AG09309 (cell line): ENCODE measurements around the gene SLC16A11.

Experiments used
- DNase-seq: peaks from one replicate; pipeline ENCODE4 v3.0.0-alpha.2; 2010; ENCODE audit warnings: low read depth
- H3K4me3 ChIP-seq: 2 replicates; pipeline ENCODE4 v1.5.1; 2011; ENCODE audit warnings: mild to moderate bottlenecking, low read depth, low read length, moderate library complexity; ENCODE audit not compliant: control insufficient read depth
- TF ChIP-seq, protein P1 (sequence below): IDR thresholded peaks from 2 replicates; pipeline ENCODE4 v1.5.1; 2011; ENCODE audit warnings: mild to moderate bottlenecking, low read depth, low read length, inconsistent platforms; ENCODE audit not compliant: insufficient read depth, control insufficient read depth; ENCODE audit errors: missing control alignments

SLC16A11 gene

DNA sequence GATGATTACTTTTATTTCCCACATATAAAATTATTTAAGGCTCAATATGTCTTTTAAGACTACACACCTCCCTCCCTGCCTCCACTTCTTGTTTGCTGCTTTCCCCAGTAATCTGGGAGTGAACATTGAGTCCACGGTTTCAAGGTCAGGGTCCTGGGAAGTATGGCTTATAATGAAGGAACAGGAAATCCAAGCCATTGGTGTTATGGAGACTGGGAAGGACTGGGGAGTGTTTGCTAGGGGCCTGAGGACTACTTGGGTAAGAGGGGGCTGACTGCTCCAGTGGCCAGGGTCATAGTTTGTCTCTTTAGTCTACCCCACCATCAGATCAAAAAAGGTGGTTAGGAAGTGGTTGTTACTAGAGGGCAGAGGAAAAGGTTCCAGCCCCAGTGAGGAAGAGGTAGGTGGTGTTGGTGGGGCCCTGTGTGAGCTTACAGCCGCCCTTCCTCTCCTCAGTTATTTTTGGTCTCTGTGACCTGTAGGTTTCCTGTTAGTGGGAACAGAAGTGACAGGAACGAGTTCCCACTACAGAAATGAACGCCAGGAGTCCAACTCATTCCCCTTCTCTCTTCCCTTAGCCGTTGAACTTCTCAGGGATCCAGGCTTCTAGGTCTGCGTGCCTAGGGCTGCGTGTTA lies 8.8 kb downstream of the SLC16A11 start:
- DNase-seq: no peak
- H3K4me3 ChIP-seq: peak overlapping the region; percentile 94
- TF ChIP-seq, protein P1, sequence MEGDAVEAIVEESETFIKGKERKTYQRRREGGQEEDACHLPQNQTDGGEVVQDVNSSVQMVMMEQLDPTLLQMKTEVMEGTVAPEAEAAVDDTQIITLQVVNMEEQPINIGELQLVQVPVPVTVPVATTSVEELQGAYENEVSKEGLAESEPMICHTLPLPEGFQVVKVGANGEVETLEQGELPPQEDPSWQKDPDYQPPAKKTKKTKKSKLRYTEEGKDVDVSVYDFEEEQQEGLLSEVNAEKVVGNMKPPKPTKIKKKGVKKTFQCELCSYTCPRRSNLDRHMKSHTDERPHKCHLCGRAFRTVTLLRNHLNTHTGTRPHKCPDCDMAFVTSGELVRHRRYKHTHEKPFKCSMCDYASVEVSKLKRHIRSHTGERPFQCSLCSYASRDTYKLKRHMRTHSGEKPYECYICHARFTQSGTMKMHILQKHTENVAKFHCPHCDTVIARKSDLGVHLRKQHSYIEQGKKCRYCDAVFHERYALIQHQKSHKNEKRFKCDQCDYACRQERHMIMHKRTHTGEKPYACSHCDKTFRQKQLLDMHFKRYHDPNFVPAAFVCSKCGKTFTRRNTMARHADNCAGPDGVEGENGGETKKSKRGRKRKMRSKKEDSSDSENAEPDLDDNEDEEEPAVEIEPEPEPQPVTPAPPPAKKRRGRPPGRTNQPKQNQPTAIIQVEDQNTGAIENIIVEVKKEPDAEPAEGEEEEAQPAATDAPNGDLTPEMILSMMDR: no peak

DNA sequence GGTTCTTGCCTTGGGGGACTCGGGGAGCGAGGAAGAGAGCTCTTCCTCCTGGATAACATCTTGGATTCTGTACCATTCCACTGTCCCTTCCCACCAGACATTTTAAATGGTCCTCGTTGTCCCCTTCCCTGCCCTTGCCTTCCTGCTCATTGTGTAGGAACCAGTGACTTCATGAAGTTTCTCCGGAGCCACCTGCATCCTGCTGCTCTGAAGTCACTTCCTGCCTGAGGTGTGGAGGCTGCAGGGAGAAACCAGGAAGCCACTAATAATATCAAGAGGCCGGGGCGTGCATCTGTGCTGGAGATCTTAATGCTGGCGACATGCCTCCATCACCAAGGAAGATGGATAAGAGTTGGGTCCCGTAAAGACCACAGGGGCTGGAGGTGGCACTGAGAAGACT lies 14.2 kb downstream of the SLC16A11 start:
- no peak for DNase-seq
- TF ChIP-seq, protein P1: no peak
- no peak overlapping the region for H3K4me3 ChIP-seq

DNA sequence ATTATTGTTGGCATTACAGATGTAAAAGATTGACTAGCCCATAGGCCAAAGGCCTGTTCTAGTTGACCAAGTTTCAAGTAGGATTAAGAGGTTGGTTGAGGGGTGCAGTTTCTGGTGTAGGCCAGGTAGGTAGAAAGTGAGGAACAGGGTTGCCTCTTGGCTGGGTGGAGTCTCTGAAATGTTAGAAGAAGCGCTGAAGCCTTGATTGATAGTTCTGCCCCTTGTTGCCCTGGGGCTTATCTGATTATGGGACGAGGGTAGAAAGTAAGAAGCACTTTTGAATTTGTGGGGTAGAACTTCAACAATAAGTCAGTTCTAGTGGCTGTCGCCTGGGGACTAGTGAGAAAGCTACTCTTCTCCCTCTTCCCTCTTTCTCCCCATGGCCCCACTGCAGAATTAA lies 14.8 kb downstream of the SLC16A11 start:
- DNase-seq: no peak
- no peak overlapping the region for H3K4me3 ChIP-seq
- TF ChIP-seq, protein P1: no peak

DNA sequence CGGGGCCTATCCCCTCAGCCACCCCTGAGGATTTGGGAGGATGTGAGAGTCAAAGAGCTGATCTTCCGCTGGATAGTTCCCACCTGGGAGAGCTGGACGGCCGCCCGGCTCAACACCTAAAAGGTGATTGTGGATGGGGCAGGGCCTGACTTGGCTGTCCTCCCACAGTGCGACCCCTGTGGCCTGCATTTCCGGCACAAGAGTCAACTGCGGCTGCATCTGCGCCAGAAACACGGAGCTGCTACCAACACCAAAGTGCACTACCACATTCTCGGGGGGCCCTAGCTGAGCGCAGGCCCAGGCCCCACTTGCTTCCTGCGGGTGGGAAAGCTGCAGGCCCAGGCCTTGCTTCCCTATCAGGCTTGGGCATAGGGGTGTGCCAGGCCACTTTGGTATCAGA lies 16.6 kb downstream of the SLC16A11 start:
- H3K4me3 ChIP-seq: no peak overlapping the region
- DNase-seq: no peak
- TF ChIP-seq, protein P1: no peak

DNA sequence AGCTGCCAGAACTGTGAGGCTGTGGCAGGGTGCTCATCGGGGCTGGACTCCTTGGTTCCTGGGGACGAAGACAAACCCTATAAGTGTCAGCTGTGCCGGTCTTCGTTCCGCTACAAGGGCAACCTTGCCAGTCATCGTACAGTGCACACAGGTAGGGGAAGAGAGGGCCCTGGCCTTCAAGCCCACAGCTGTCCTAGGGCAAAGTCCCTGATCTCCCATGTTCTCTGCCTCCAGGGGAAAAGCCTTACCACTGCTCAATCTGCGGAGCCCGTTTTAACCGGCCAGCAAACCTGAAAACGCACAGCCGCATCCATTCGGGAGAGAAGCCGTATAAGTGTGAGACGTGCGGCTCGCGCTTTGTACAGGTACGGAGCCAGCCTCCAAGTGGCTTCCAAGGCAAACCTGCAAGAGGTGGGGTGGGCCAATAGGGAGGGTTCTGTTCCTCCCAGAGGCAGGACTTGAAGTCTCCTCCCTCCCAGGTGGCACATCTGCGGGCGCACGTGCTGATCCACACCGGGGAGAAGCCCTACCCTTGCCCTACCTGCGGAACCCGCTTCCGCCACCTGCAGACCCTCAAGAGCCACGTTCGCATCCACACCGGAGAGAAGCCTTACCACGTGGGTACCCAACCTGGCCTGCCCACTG lies 17.3 kb downstream of the SLC16A11 start:
- TF ChIP-seq, protein P1: no peak

DNA sequence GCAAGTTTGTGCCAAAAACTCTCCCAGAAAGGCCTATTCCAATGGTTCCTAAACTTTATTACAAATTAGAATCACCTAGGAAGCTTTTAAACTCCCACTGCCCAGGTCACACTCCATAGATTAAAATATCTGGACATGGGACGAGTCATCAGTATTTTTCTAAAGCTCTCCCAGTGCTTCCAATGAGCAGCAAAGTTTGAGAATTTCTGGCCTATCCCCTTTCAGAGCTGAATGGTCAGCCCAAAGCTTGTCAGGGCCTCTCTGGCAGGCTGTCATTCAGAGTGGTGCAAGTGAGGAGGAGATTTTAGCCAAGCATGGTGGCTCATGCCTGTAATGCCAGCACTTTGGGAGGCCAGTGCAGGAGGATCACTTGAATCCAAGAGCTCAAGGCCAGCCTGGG lies 18.6 kb downstream of the SLC16A11 start:
- TF ChIP-seq, protein P1: no peak
- H3K4me3 ChIP-seq: no peak overlapping the region
- no peak for DNase-seq

More for the DNA sequence above, 17.3 kb downstream of the SLC16A11 start:
- DNase-seq: no peak
- H3K4me3 ChIP-seq: no peak overlapping the region

DNA sequence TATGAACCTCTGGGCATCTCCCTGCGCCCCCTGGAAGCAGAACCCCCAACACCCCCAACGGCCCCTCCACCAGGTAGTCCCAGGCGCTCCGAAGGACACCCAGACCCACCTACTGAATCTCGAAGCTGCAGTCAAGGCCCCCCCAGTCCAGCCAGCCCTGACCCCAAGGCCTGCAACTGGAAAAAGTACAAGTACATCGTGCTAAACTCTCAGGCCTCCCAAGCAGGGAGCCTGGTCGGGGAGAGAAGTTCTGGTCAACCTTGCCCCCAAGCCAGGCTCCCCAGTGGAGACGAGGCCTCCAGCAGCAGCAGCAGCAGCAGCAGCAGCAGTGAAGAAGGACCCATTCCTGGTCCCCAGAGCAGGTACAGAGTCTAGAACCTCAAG lies 19.5 kb downstream of the SLC16A11 start:
- no peak for DNase-seq
- H3K4me3 ChIP-seq: no peak overlapping the region
- TF ChIP-seq, protein P1: no peak
